Endothelial cell (in vitro differentiated cells): ENCODE data around the gene PAPPA2. TPM values are rescaled to one million over a fixed set of nuclear protein-coding genes. Genes with fewer than 3 reads are reported as not detected.

ENCODE experiments used
- DNase-seq: peaks from one replicate; pipeline ENCODE4 v3.0.0; 2021; ENCODE audit warnings: low spot score
- H3K27ac Mint-ChIP-seq: one replicate; pipeline ENCODE4 v1.8.0; 2021; ENCODE audit warnings: mixed read lengths, inconsistent platforms; ENCODE audit not compliant: unreplicated experiment
- H3K27me3 Mint-ChIP-seq: one replicate; pipeline ENCODE4 v1.8.0; 2021; ENCODE audit warnings: mild to moderate bottlenecking, moderate library complexity, mixed read lengths, inconsistent platforms; ENCODE audit not compliant: unreplicated experiment
- H3K36me3 Mint-ChIP-seq: one replicate; pipeline ENCODE4 v1.8.0; 2021; ENCODE audit warnings: mild to moderate bottlenecking, low read depth, mixed read lengths, inconsistent platforms; ENCODE audit not compliant: unreplicated experiment
- H3K4me1 Mint-ChIP-seq: one replicate; pipeline ENCODE4 v1.8.0; 2021; ENCODE audit warnings: mild to moderate bottlenecking, mixed read lengths, inconsistent platforms; ENCODE audit not compliant: unreplicated experiment
- H3K4me3 Mint-ChIP-seq: one replicate; pipeline ENCODE4 v1.8.0; 2021; ENCODE audit warnings: mild to moderate bottlenecking, mixed read lengths, inconsistent platforms; ENCODE audit not compliant: unreplicated experiment
- H3K9me3 Mint-ChIP-seq: one replicate; pipeline ENCODE4 v1.8.0; 2021; ENCODE audit warnings: mixed read lengths, inconsistent platforms; ENCODE audit not compliant: unreplicated experiment
- CTCF ChIP-seq: fragments of 200-600 bp; sonication (generic); IDR thresholded peaks from one replicate; pipeline ENCODE4 v1.5.0; 2021; ENCODE audit warnings: antibody characterized with exemption; ENCODE audit not compliant: unreplicated experiment
- total RNA-seq: library from RNA; stranded (reverse); fragmentation: NEBNext Ultra II Directional; extraction: Animal tissue kit (Norgen Biotek cat#: 25700); gene quantifications from one replicate; pipeline ENCODE4 v1.2.1, GENCODE V29; 2021; ENCODE audit not compliant: unreplicated experiment

Gene PAPPA2
- total RNA-seq, 1 donor from 2014 or later = 0.33 TPM

- DNase-seq = no peak
- no peaks in the 10 kb centered on the region for H3K4me1 Mint-ChIP-seq
- TF ChIP-seq CTCF = no peak
- H3K36me3 Mint-ChIP-seq = peaks cover 35% of the 10 kb centered on the region
- no peaks in the 10 kb centered on the region for H3K9me3 Mint-ChIP-seq
- no peaks in the 10 kb centered on the region for H3K27me3 Mint-ChIP-seq
- H3K27ac Mint-ChIP-seq = no peak overlapping the region
- no peak overlapping the region for H3K4me3 Mint-ChIP-seq
These were observed 421.9 kb downstream of the PAPPA2 start for GRCh38 chr1:176884911-176885310.

GRCh38 chr1:176885341-176885740 lies 422.4 kb downstream of the PAPPA2 start:
- H3K27ac Mint-ChIP-seq = no peak overlapping the region
- no peaks in the 10 kb centered on the region for H3K9me3 Mint-ChIP-seq
- no peak overlapping the region for H3K4me3 Mint-ChIP-seq
- TF ChIP-seq CTCF = no peak
- H3K27me3 Mint-ChIP-seq = no peaks in the 10 kb centered on the region
- DNase-seq = no peak
- H3K4me1 Mint-ChIP-seq = no peaks in the 10 kb centered on the region
- peaks cover 34% of the 10 kb centered on the region for H3K36me3 Mint-ChIP-seq

- Mint-ChIP-seq H3K36me3 (peaks cover 34% of the 10 kb centered on the region), H3K4me1 (no peaks in the 10 kb centered on the region), H3K27ac (no peak overlapping the region), H3K4me3 (no peak overlapping the region), H3K9me3 (no peaks in the 10 kb centered on the region), H3K27me3 (no peaks in the 10 kb centered on the region)
- DNase-seq = no peak
- TF ChIP-seq CTCF = no peak
These were observed 422.8 kb downstream of the PAPPA2 start for GRCh38 chr1:176885751-176886150.

GRCh38 chr1:176888471-176889032 lies 425.6 kb downstream of the PAPPA2 start:
- no peaks in the 10 kb centered on the region for H3K27me3 Mint-ChIP-seq
- no peaks in the 10 kb centered on the region for H3K9me3 Mint-ChIP-seq
- H3K36me3 Mint-ChIP-seq = peaks cover 25% of the 10 kb centered on the region

More at GRCh38 chr1:176888471-176889032, 425.6 kb downstream of the PAPPA2 start:
- DNase-seq = no peak
- Mint-ChIP-seq H3K27ac (no peak overlapping the region), H3K4me3 (no peak overlapping the region), H3K4me1 (no peaks in the 10 kb centered on the region)
- TF ChIP-seq CTCF = no peak
